ENCODE data around the gene MEI4. TPM values are rescaled to one million over a fixed set of nuclear protein-coding genes. Genes with fewer than 3 reads are reported as not detected.

The MEI4 gene, protein sequence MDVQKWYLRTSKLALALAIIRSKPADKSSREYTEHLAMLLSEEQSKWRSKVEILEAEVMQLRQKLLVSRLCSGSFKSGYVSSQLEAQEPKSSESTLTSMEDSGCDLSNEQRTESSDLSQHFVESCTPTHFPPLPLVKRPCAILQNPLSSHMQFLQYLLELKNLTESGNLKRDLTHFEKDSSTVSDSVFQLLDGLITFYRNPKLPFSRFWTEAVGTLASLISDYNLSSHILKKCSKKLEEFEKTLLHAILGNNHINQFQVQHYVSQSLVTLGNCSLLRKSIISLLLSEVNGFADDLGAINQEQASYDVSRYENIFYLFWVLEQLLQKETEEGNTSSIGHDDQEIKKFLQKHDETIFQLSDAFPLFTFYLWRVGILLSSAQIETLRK
- 1.0 TPM in 2 replicates for total RNA-seq (ENCODE audit: low replicate concordance)

- Mint-ChIP-seq H3K4me3 (no peak within 1 kb of the TSS), H3K4me1 (peaks cover 9% of the 10 kb centered on the region), H3K27me3 (ENCODE audit: insufficient read depth, low read depth) (no peaks in the 10 kb centered on the region), H3K27ac (no peak within 1 kb of the TSS), H3K36me3 (no peaks in the 10 kb centered on the region), H3K9me3 (peaks cover 3% of the 10 kb centered on the region)
- H3F3A ChIP-seq (ENCODE audit: low read depth) = peaks cover 18% of the 10 kb centered on the region
- H3K79me2 ChIP-seq (ENCODE audit: low read depth) = no peaks in the 10 kb centered on the region
- H3K9me3 ChIP-seq (ENCODE audit: low read depth) = no peaks in the 10 kb centered on the region
- no peaks in the 10 kb centered on the region for H3K36me3 ChIP-seq
- H3K27ac ChIP-seq = no peak within 1 kb of the TSS
- DNase-seq (ENCODE audit: low spot score) = no peak
- H4K20me1 ChIP-seq (ENCODE audit: low read depth) = no peaks in the 10 kb centered on the region
- no peak within 1 kb of the TSS for H3K4me2 ChIP-seq
- no peak within 1 kb of the TSS for H2AFZ ChIP-seq (replicated peaks)
- H3K9ac ChIP-seq = no peak within 1 kb of the TSS
- TF ChIP-seq EZH2 (IDR thresholded peaks at IDR 0.05) (no peak), CTCF (IDR thresholded peaks at IDR 0.05) (no peak), EZH2phosphoT487 (IDR thresholded peaks at IDR 0.05) (no peak)
- H3K4me1 ChIP-seq = peaks cover 15% of the 10 kb centered on the region
- H3K4me3 ChIP-seq = no peak within 1 kb of the TSS
- H3K27me3 ChIP-seq = no peaks in the 10 kb centered on the region
These were observed at the start of gene MEI4 for GRCh38 chr6:77652739-77653138. TSS of gene MEI4 (plus strand) at chr6:77653039. CDS start at chr6:77690672, 37,633 bp downstream.

GRCh38 chr6:77604476-77604875, 48.4 kb upstream of the MEI4 start:
- Histone ChIP-seq H3K36me3 (no peaks in the 10 kb centered on the region), H3K4me1 (no peaks in the 10 kb centered on the region), H3K4me2 (no peak overlapping the region), H4K20me1 (ENCODE audit: low read depth) (no peaks in the 10 kb centered on the region), H2AFZ (replicated peaks) (no peak overlapping the region), H3K27me3 (no peaks in the 10 kb centered on the region), H3F3A (ENCODE audit: low read depth) (no peaks in the 10 kb centered on the region), H3K27ac (no peak overlapping the region), H3K4me3 (no peak overlapping the region), H3K9me3 (ENCODE audit: low read depth) (no peaks in the 10 kb centered on the region), H3K79me2 (ENCODE audit: low read depth) (no peaks in the 10 kb centered on the region), H3K9ac (no peak overlapping the region)
- DNase-seq (ENCODE audit: low spot score) = no peak
- no peaks in the 10 kb centered on the region for H3K27me3 Mint-ChIP-seq (ENCODE audit: insufficient read depth, low read depth)
- H3K9me3 Mint-ChIP-seq = no peaks in the 10 kb centered on the region
- H3K27ac Mint-ChIP-seq = no peak overlapping the region
- no peaks in the 10 kb centered on the region for H3K36me3 Mint-ChIP-seq
- no peak overlapping the region for H3K4me3 Mint-ChIP-seq
- H3K4me1 Mint-ChIP-seq = no peaks in the 10 kb centered on the region
- TF ChIP-seq EZH2 (IDR thresholded peaks at IDR 0.05) (no peak), CTCF (IDR thresholded peaks at IDR 0.05) (no peak), EZH2phosphoT487 (IDR thresholded peaks at IDR 0.05) (no peak)

DNA sequence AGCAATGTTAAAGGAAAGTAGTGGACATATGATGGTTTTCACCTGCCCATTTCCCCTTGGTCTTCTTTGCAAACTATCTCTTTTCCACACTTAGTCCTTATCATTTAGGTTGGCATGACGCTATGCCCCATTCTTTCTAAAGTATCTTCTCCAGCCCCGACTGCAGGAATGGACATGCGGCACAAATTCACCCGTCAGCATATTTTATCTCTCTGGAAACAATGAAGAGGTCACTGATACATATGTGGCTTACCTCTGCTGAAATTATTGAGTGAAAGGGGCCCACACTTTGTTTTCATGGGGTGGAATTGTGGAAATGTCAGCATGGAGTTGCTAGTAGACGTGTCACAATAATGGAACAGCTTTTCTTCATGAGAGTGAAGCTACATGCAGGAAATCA, 45.8 kb upstream of the MEI4 start:
- Histone ChIP-seq H3K4me3 (no peak overlapping the region), H3F3A (ENCODE audit: low read depth) (no peaks in the 10 kb centered on the region), H3K79me2 (ENCODE audit: low read depth) (no peaks in the 10 kb centered on the region), H3K9ac (no peak overlapping the region), H3K36me3 (no peaks in the 10 kb centered on the region), H2AFZ (replicated peaks) (no peak overlapping the region), H3K27ac (no peak overlapping the region), H3K9me3 (ENCODE audit: low read depth) (no peaks in the 10 kb centered on the region), H4K20me1 (ENCODE audit: low read depth) (no peaks in the 10 kb centered on the region), H3K27me3 (no peaks in the 10 kb centered on the region), H3K4me2 (no peak overlapping the region), H3K4me1 (no peaks in the 10 kb centered on the region)
- Mint-ChIP-seq H3K9me3 (no peaks in the 10 kb centered on the region), H3K27ac (no peak overlapping the region), H3K27me3 (ENCODE audit: insufficient read depth, low read depth) (no peaks in the 10 kb centered on the region), H3K36me3 (no peaks in the 10 kb centered on the region), H3K4me3 (no peak overlapping the region), H3K4me1 (no peaks in the 10 kb centered on the region)
- DNase-seq (ENCODE audit: low spot score) = no peak
- no peak for TF ChIP-seq EZH2 (IDR thresholded peaks at IDR 0.05)
- TF ChIP-seq CTCF (IDR thresholded peaks at IDR 0.05) = no peak
- no peak for TF ChIP-seq EZH2phosphoT487 (IDR thresholded peaks at IDR 0.05)

All from neural progenitor cell (in vitro differentiated cells).